IMR-90 (cell line): ENCODE results near the gene IARS2. TPM values are rescaled to one million over a fixed set of nuclear protein-coding genes. Genes with fewer than 3 reads are reported as not detected.

Experiments used
- ATAC-seq: fragments of 200-7000 bp; cut with Tn5 transposase; 2 replicates; pipeline ENCODE4 v1.9.1; 2020; ENCODE audit warnings: low read depth, mild to moderate bottlenecking, moderate library complexity
- BruUV-seq: library from RNA; stranded (reverse); fragments of 400-500 nt; replicated peaks from 2 replicates; lab custom pipeline; 2021; lab: Mats Ljungman, UMichigan
- CTCF ChIA-PET: fragments of 300-600 bp; formaldehyde crosslinking; extraction: SDS; loops from one replicate; lab custom pipeline; 2021; ENCODE audit warnings: antibody characterized with exemption; lab: Yijun Ruan, JAX
- POLR2A ChIA-PET: fragments of 300-600 bp; sonication (Branson Sonifier 250); formaldehyde crosslinking; loops from one replicate; lab custom pipeline; 2022; ENCODE audit warnings: antibody characterized with exemption; ENCODE audit not compliant: unreplicated experiment; lab: Charles Lee
- DNase-seq: peaks from one replicate; pipeline ENCODE4 v3.0.0; 2013
- H2AFZ ChIP-seq: replicated peaks from 2 replicates; pipeline ENCODE3; 2013; ENCODE audit warnings: low read length, mild to moderate bottlenecking; ENCODE audit not compliant: poor library complexity
- H2AK5ac ChIP-seq: 2 replicates; pipeline ENCODE4 v1.6.1; 2013; ENCODE audit warnings: low read depth, low read length, inconsistent platforms
- H2AK9ac ChIP-seq: replicated peaks from 2 replicates; pipeline ENCODE3; 2013; ENCODE audit warnings: mild to moderate bottlenecking, low read depth, low read length, moderate library complexity; ENCODE audit not compliant: poor library complexity
- H2BK120ac ChIP-seq: 2 replicates; pipeline ENCODE4 v1.6.1; 2013; ENCODE audit warnings: low read depth, low read length, inconsistent platforms
- H2BK15ac ChIP-seq: 3 replicates; pipeline ENCODE4 v1.6.1; 2013; ENCODE audit warnings: low read depth, low read length, inconsistent platforms
- H2BK20ac ChIP-seq: 2 replicates; pipeline ENCODE4 v1.6.1; 2013; ENCODE audit warnings: low read depth, mild to moderate bottlenecking, inconsistent platforms, low read length, moderate library complexity
- H2BK5ac ChIP-seq: 2 replicates; pipeline ENCODE4 v1.6.1; 2013; ENCODE audit warnings: mild to moderate bottlenecking, low read depth, low read length, inconsistent platforms; ENCODE audit not compliant: poor library complexity, severe bottlenecking
- H3K14ac ChIP-seq: replicated peaks from 2 replicates; pipeline ENCODE4 v1.6.1; 2013; ENCODE audit warnings: low read depth, low read length, inconsistent platforms
- H3K18ac ChIP-seq: 2 replicates; pipeline ENCODE4 v1.6.1; 2013; ENCODE audit warnings: low read depth, low read length, control low read depth
- H3K23ac ChIP-seq: 2 replicates; pipeline ENCODE4 v1.6.1; 2013; ENCODE audit warnings: low read depth, low read length, inconsistent platforms
- H3K27ac ChIP-seq: 2 replicates; pipeline ENCODE4 v1.5.1; 2013; ENCODE audit warnings: mild to moderate bottlenecking, control low read depth, low read length; ENCODE audit not compliant: insufficient read depth
- H3K27me3 ChIP-seq: 2 replicates; pipeline ENCODE4 v1.6.1; 2013; ENCODE audit warnings: low read length; ENCODE audit not compliant: control insufficient read depth, insufficient read depth
- H3K36me3 ChIP-seq: 2 replicates; pipeline ENCODE4 v1.6.1; 2013; ENCODE audit warnings: low read length, mixed read lengths; ENCODE audit not compliant: control insufficient read depth, insufficient read depth
- H3K4ac ChIP-seq: 2 replicates; pipeline ENCODE4 v1.6.1; 2013; ENCODE audit warnings: low read depth, low read length, inconsistent platforms
- H3K4me1 ChIP-seq: 2 replicates; pipeline ENCODE4 v1.6.1; 2013; ENCODE audit warnings: low read length, mixed read lengths; ENCODE audit not compliant: control insufficient read depth, insufficient read depth
- H3K4me2 ChIP-seq: 2 replicates; pipeline ENCODE4 v1.6.1; 2013; ENCODE audit warnings: low read depth, mild to moderate bottlenecking, control low read depth, low read length, moderate library complexity
- H3K4me3 ChIP-seq: 2 replicates; pipeline ENCODE4 v1.5.1; 2013; ENCODE audit warnings: low read depth, mild to moderate bottlenecking, control low read depth, low read length, moderate library complexity; ENCODE audit not compliant: insufficient read depth
- H3K56ac ChIP-seq: 2 replicates; pipeline ENCODE4 v1.6.1; 2013; ENCODE audit warnings: low read length, inconsistent platforms; ENCODE audit not compliant: insufficient read depth; ENCODE audit errors: extremely low read depth
- H3K79me1 ChIP-seq, 2 experiments: 2 replicates each; pipeline ENCODE4 v1.6.1; 2013; ENCODE audit warnings: low read length in 2 of 2, inconsistent platforms in 1 of 2, low read depth in 1 of 2
- H3K9ac ChIP-seq: 2 replicates; pipeline ENCODE4 v1.6.1; 2013; ENCODE audit warnings: low read depth, low read length, control low read depth
- H3K9me1 ChIP-seq: 2 replicates; pipeline ENCODE4 v1.6.1; 2013; ENCODE audit warnings: low read length, inconsistent platforms; ENCODE audit not compliant: insufficient read depth
- H3K9me3 ChIP-seq: 2 replicates; pipeline ENCODE4 v1.6.1; 2013; ENCODE audit warnings: low read length; ENCODE audit not compliant: control insufficient read depth, insufficient read depth
- H4K20me1 ChIP-seq: 2 replicates; pipeline ENCODE4 v1.6.1; 2013; ENCODE audit warnings: low read length, inconsistent platforms; ENCODE audit not compliant: insufficient read depth
- H4K5ac ChIP-seq: 2 replicates; pipeline ENCODE4 v1.6.1; 2013; ENCODE audit warnings: mild to moderate bottlenecking, low read depth, low read length, control low read depth
- H4K8ac ChIP-seq, 2 experiments: 2 replicates each; pipeline ENCODE4 v1.6.1; 2013; ENCODE audit warnings: low read depth in 2 of 2, low read length in 2 of 2, control low read depth in 1 of 2, inconsistent platforms in 1 of 2
- H4K91ac ChIP-seq: 2 replicates; pipeline ENCODE4 v1.6.1; 2013; ENCODE audit warnings: low read depth, low read length, inconsistent platforms; ENCODE audit not compliant: insufficient read depth
- BHLHE40 ChIP-seq: fragments of 150-350 bp; IDR thresholded peaks from 2 replicates; pipeline ENCODE4 v1.6.1; 2016; ENCODE audit warnings: mild to moderate bottlenecking, low read depth, low read length
- CEBPB ChIP-seq: IDR thresholded peaks from 2 replicates; pipeline ENCODE4 v1.6.1; 2012; ENCODE audit warnings: low read depth, low read length, improper control_type of control experiment
- CTCF ChIP-seq: conservative IDR thresholded peaks from 2 replicates; pipeline ENCODE4 v1.5.1; 2012; ENCODE audit warnings: mild to moderate bottlenecking, low read depth, low read length, improper control_type of control experiment
- ELK1 ChIP-seq: fragments of 150-350 bp; IDR thresholded peaks from 2 replicates; pipeline ENCODE4 v1.6.1; 2016; ENCODE audit warnings: low read depth, mild to moderate bottlenecking, low read length, moderate library complexity, borderline replicate concordance
- FOS ChIP-seq: fragments of 150-350 bp; IDR thresholded peaks from 2 replicates; pipeline ENCODE4 v1.6.1; 2016; ENCODE audit warnings: low read depth, low read length
- MAFK ChIP-seq: IDR thresholded peaks from 2 replicates; pipeline ENCODE4 v1.6.1; 2012; ENCODE audit warnings: low read depth, low read length, improper control_type of control experiment
- MAZ ChIP-seq: IDR thresholded peaks from 2 replicates; pipeline ENCODE4 v1.6.1; 2012; ENCODE audit warnings: low read depth, mild to moderate bottlenecking, low read length, improper control_type of control experiment, moderate library complexity, borderline replicate concordance
- MXI1 ChIP-seq: IDR thresholded peaks from 2 replicates; pipeline ENCODE4 v1.6.1; 2012; ENCODE audit warnings: low read depth, mild to moderate bottlenecking, low read length, moderate library complexity, borderline replicate concordance
- NFE2L2 ChIP-seq: fragments of 150-350 bp; IDR thresholded peaks from 2 replicates; pipeline ENCODE4 v1.6.1; 2016; ENCODE audit warnings: low read depth, mild to moderate bottlenecking, low read length
- POLR2A ChIP-seq: IDR thresholded peaks from 2 replicates; pipeline ENCODE4 v1.6.1; 2012; ENCODE audit warnings: mild to moderate bottlenecking, low read depth, low read length
- RAD21 ChIP-seq: IDR thresholded peaks from 2 replicates; pipeline ENCODE4 v1.6.1; 2012; ENCODE audit warnings: low read length, improper control_type of control experiment
- RCOR1 ChIP-seq: IDR thresholded peaks from 2 replicates; pipeline ENCODE4 v1.6.1; 2012; ENCODE audit warnings: mild to moderate bottlenecking, low read length, improper control_type of control experiment; ENCODE audit not compliant: insufficient replicate concordance
- RFX5 ChIP-seq: IDR thresholded peaks from 2 replicates; pipeline ENCODE4 v1.8.0; 2012; ENCODE audit warnings: low read depth, mild to moderate bottlenecking, low read length, moderate library complexity
- SMC3 ChIP-seq: fragments of 150-350 bp; IDR thresholded peaks from 2 replicates; pipeline ENCODE4 v1.6.1; 2016; ENCODE audit warnings: low read depth, mild to moderate bottlenecking, antibody characterized with exemption, low read length, moderate library complexity
- USF2 ChIP-seq: fragments of 150-350 bp; IDR thresholded peaks from 2 replicates; pipeline ENCODE4 v1.6.1; 2017; ENCODE audit warnings: mild to moderate bottlenecking, antibody characterized with exemption, low read length, low read depth
- WGBS, 2 experiments: methylation state at CpG; one replicate each; pipeline versions ENCODE4 v1.1.5 to v1.1.7; 2013; ENCODE audit warnings: missing lambda C conversion rate in 2 of 2; ENCODE audit not compliant: insufficient read length in 1 of 2; ENCODE audit errors: extremely low coverage in 2 of 2; 5-methylcytosine and 5-hydroxymethylcytosine counted together
- dilution Hi-C: fragments of 300-500 bp; cut with HindIII; formaldehyde crosslinking; loops from one replicate; pipeline ENCODE4 v1.14.3; 2018; ENCODE audit warnings: low sequenced_read_pairs; ENCODE audit not compliant: unreplicated experiment
- in situ Hi-C: fragments of 300-500 bp; cut with MboI; formaldehyde crosslinking; loops from 3 replicates; pipeline ENCODE4 v1.14.3; 2019; ENCODE audit warnings: low sequenced_read_pairs, inconsistent platforms, mixed read lengths
- intact Hi-C: fragments of 100-400 bp; cut with micrococcal nuclease; formaldehyde crosslinking; loops from 2 replicates; pipeline ENCODE4 v1.10.0; 2022
- polyA plus RNA-seq, 3 experiments: library from polyadenylated mRNA; depleted of rRNA; stranded (reverse); fragments of >200 nt; gene quantifications; 2 replicates each; pipeline ENCODE4 v1.2.3, GENCODE V29; 2012; ENCODE audit warnings: low replicate concordance in 1 of 3
- total RNA-seq: library from RNA; depleted of rRNA; stranded (reverse); fragments of >200 nt; gene quantifications from 2 replicates; pipeline ENCODE4 v1.2.3, GENCODE V29; 2012

IARS2 gene
- total and polyA plus RNA-seq, 2 of the 4 experiments (the other 2 are of a cell fraction): 34.8 to 77.4 TPM

- no TSS peak for BruUV-seq
These were observed 33.1 kb upstream of the IARS2 start for GRCh38 chr1:220060876-220061275.

More at GRCh38 chr1:220060876-220061275, 33.1 kb upstream of the IARS2 start:
- Histone ChIP-seq H3K4me3 (no peak overlapping the region), H3K23ac (no peak overlapping the region), H4K20me1 (no peaks in the 10 kb centered on the region), H3K27me3 (no peaks in the 10 kb centered on the region), H2BK15ac (no peak overlapping the region), H3K56ac (no peak overlapping the region), H3K79me1 (no peaks in the 10 kb centered on the region), H3K4me2 (no peak overlapping the region), H2AK5ac (no peak overlapping the region), H3K4ac (no peak overlapping the region), H2AFZ (no peak overlapping the region), H3K36me3 (peaks cover 13% of the 10 kb centered on the region), H3K14ac (no peak overlapping the region), H4K91ac (no peak overlapping the region), H2BK20ac (no peak overlapping the region), H2AK9ac (no peak overlapping the region), H3K9me1 (no peaks in the 10 kb centered on the region), H3K9ac (no peak overlapping the region), H3K4me1 (no peaks in the 10 kb centered on the region), H3K27ac (no peak overlapping the region), H3K9me3 (no peaks in the 10 kb centered on the region), H2BK120ac (no peak overlapping the region), H4K5ac (no peak overlapping the region), H4K8ac (no peak overlapping the region), H3K18ac (no peak overlapping the region), H2BK5ac (no peak overlapping the region)
- dilution Hi-C loops: no loop called here
- ATAC-seq (no peak), DNase-seq (no peak)
- WGBS, 2 experiments: 100% methylated on average over 2 of the region's 3 CpGs; no CpG with 5 or more reads in 1 of the 2 experiments
- in situ Hi-C loops: no loop called here
- POLR2A ChIA-PET: no interaction called here
- intact Hi-C loops: no loop called here
- CTCF ChIA-PET: no interaction called here
- TF ChIP-seq RFX5: no peak
- TF ChIP-seq BHLHE40: no peak
- no peak for TF ChIP-seq CEBPB
- no peak for TF ChIP-seq FOS
- TF ChIP-seq USF2: no peak
- no peak for TF ChIP-seq RCOR1
- TF ChIP-seq MAFK: no peak
- TF ChIP-seq RAD21: no peak
- no peak for TF ChIP-seq POLR2A
- TF ChIP-seq ELK1: no peak
- no peak for TF ChIP-seq NFE2L2
- TF ChIP-seq MAZ: no peak
- TF ChIP-seq CTCF: no peak
- no peak for TF ChIP-seq SMC3
- TF ChIP-seq MXI1: no peak
